Transverse colon (tissue), 3 donors: ENCODE measurements around the gene RASSF7.

Experiments used
- EP300 ChIP-seq: sonication (generic); formaldehyde crosslinking; IDR thresholded peaks from one replicate; pipeline ENCODE4 v1.6.1; 2017; ENCODE audit warnings: antibody characterized with exemption, low read depth
- TF ChIP-seq, protein P1 (sequence below), 5 experiments: fragments of 200-600 bp in 3 of 5; fragments of 450-650 bp in 2 of 5; sonication (generic) in 3 of 5; IDR thresholded peaks; 1 replicate in 2 of 5; 2 replicates in 3 of 5; pipeline ENCODE4 v1.5.1; 2016 to 2017; ENCODE audit warnings: antibody characterized with exemption in 5 of 5, inconsistent platforms in 3 of 5, mild to moderate bottlenecking in 2 of 5, moderate library complexity in 1 of 5

DNA sequence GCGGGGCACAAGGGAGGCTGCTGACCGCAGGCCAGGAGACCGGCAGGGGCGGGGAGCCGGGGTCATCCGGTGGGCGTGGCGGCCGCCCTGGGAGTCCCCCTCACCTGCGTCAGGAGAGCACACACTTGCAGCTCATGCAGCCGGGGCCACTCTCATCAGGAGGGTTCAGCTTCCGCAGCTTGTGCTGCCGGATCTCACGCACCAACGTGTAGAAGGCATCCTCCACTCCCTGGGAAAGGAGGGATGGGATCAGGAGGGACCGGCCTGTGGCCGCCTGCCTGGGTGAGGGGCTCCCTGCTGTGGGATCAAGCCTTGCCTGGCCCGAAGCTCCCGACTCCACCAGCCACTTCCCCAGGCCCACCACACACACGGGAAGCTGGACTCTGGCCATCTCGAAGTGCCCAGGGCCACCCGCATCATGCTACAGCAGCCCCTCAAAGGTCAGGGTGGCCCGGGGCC lies 28.2 kb upstream of the RASSF7 start:
- TF ChIP-seq, protein P1, sequence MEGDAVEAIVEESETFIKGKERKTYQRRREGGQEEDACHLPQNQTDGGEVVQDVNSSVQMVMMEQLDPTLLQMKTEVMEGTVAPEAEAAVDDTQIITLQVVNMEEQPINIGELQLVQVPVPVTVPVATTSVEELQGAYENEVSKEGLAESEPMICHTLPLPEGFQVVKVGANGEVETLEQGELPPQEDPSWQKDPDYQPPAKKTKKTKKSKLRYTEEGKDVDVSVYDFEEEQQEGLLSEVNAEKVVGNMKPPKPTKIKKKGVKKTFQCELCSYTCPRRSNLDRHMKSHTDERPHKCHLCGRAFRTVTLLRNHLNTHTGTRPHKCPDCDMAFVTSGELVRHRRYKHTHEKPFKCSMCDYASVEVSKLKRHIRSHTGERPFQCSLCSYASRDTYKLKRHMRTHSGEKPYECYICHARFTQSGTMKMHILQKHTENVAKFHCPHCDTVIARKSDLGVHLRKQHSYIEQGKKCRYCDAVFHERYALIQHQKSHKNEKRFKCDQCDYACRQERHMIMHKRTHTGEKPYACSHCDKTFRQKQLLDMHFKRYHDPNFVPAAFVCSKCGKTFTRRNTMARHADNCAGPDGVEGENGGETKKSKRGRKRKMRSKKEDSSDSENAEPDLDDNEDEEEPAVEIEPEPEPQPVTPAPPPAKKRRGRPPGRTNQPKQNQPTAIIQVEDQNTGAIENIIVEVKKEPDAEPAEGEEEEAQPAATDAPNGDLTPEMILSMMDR (IDR thresholded peaks at IDR 0.05) = no peak
- TF ChIP-seq EP300 = no peak
